ENCODE measurements around the gene SULT4A1.
A peak's percentile ranks its signal among the peaks of the same experiment; 100 is the strongest.

SULT4A1 gene

GRCh38 chr22:43796567-43796966 is 65.7 kb downstream of the SULT4A1 start:
- DNase-seq: peak; percentile 53

DNA sequence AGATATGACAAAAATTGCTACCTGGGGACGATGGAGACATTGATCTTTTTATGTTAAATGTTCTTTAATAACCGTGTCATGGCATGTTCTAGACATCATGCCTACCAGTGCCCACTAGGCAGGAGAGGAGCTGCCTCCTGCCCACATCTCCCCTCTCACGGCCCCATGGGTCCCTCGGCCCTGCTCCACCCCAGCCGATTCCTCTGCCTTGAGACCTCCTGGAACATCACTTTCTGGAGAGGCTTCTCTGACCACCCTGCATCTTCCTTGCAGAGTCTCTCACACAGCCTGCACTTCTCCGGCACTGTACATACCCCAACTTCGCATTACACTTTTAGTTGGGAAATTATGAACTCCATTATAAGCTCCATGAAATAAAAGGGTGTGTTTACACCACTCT is 67.0 kb downstream of the SULT4A1 start:
- no peak for DNase-seq

- DNase-seq: no peak
Measured at GRCh38 chr22:43792905-43793304, 69.4 kb downstream of the SULT4A1 start.

DNA sequence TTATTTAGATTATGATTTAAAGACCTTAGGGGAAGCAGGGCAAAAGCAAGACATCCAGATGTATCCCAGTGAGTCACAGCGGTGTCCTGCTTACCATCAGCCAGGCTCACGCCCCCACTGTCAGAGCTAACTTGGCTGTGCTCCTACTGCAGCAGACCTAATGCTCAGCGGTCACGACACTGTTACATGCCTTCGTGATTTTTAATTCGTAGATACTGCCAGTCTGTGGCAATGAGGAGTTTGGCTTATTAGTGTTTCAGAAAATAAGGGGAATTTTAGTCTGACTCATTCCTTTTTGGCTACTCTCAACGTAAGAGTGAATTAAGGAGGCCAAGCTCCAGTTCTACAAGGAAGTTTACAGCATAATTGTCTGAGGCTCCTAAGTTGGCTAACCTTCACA is 72.9 kb downstream of the SULT4A1 start:
- peak; percentile 87 for DNase-seq

DNA sequence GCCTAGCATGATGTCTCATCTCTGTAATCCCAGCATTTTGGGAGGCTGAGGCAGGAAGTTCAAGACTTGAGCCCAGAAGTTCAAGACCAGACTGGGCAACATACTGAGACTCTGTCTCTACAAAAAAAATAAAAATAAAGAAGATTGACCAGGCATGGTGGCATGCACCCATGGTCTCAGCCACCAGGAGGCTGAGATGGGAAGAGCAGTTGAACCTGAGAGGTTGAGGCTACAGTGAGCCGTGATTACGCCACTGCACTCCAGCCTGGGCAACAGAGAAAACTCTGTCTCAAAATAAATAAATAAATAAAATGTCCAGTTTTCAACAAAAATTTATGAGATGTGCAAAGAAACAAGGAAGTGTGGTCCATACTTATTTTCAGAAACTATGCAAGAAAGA is 78.5 kb downstream of the SULT4A1 start:
- no peak for DNase-seq

DNA sequence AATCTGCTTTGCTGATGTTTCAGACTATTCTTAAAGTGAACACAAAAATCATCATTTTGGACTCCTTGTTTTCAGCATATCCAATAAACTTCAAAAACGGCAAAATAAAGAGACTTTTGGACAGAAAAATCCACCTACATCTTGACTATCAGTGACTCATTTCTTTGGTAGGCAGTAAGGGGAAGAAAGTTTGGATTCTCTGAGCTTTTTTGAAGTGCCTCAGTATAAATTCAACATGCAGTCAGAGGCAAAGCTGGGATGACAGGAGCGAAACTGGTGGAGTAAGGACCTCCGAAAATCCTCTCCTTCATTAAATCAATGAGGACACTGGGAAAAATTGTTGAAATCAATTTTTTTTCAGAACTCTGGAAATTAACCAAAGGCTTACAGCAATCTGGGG is 79.9 kb downstream of the SULT4A1 start:
- DNase-seq: no peak

DNA sequence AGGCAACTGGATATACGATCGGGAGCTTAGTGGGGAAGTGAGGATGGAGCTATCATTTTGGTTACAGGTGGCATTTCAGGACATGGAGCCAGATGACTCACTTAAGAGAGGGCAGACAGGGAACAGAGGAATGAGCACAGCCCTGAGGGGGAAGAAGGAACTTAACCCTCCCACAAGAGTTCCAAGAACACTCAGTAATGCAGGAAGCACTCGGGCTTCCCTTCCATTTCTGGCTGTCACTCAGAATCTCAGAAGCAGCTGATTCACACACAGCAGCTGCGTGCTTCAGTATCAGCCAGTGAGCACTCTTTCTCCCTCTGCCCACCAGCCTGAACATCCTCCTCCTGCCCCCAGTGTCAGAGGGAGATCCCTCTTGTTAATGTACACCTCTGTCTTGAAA is 85.0 kb downstream of the SULT4A1 start:
- DNase-seq: peak; percentile 47

DNA sequence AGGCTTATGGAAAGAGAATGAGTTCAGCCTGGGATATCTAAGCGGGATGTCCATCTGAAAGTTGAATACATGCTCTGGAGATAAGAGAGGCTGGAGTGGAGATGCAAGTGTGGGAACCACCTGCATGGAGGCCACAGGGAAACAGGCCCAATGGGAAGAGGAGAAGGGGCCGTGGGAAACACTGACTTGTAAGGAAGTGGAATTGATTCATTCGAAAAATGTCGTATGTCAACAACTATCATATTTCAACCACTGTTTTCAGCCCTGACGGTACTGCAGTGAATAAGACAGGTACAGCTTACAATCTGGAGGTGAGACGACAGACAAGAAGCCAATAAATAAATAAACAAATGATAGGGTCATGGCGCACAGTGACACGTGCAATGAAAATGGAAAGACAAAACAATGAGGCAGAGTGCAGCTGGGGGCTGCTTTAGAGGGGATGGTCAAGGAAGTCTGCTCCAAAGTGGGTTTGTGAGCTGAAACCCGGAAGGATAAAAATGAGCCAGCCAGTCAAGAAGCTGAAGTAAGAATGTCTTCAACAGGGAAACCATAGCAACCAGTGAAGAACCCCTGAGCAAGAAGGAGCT is 86.1 kb downstream of the SULT4A1 start:
- DNase-seq: no peak
